SU-DHL-6 (cell line): ENCODE results near the gene DNMBP.

ENCODE experiments used
- EZH2phosphoT487 ChIP-seq: fragments of 200-600 bp; sonication (generic), shearing (Covaris generic); conservative IDR thresholded peaks from 2 replicates; pipeline ENCODE4 v1.6.1; 2018; ENCODE audit warnings: mild to moderate bottlenecking, antibody characterized with exemption, low read length, moderate library complexity, mixed read lengths
- TF ChIP-seq, protein P1 (sequence below): fragments of 200-600 bp; sonication (generic); IDR thresholded peaks from one replicate; pipeline ENCODE4 v1.5.1; 2017; ENCODE audit warnings: antibody characterized with exemption, mild to moderate bottlenecking, low read length, moderate library complexity; ENCODE audit not compliant: insufficient read depth, poor library complexity, severe bottlenecking

DNA sequence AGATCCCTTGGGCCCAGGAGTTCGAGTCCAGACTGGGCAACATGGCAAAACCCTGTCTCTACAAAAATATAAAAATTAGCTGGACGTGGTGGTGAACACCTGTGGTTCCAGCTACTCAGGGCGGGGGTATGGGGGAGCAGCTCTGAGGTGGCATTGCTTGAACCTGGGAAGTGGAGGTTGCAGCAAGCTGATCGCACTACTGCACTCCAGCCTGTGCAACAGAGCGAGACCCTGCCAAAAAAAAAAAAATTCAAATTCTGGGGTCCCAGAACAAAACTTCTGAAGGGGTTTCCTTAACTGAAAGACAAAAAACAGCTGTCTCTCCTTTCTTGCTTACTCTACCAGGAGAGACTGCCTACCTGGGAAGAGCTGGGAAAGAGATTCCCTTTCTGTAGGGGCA, 27.0 kb downstream of the DNMBP start:
- no peak for TF ChIP-seq EZH2phosphoT487
- TF ChIP-seq, protein P1, sequence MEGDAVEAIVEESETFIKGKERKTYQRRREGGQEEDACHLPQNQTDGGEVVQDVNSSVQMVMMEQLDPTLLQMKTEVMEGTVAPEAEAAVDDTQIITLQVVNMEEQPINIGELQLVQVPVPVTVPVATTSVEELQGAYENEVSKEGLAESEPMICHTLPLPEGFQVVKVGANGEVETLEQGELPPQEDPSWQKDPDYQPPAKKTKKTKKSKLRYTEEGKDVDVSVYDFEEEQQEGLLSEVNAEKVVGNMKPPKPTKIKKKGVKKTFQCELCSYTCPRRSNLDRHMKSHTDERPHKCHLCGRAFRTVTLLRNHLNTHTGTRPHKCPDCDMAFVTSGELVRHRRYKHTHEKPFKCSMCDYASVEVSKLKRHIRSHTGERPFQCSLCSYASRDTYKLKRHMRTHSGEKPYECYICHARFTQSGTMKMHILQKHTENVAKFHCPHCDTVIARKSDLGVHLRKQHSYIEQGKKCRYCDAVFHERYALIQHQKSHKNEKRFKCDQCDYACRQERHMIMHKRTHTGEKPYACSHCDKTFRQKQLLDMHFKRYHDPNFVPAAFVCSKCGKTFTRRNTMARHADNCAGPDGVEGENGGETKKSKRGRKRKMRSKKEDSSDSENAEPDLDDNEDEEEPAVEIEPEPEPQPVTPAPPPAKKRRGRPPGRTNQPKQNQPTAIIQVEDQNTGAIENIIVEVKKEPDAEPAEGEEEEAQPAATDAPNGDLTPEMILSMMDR: no peak
